GM21423 (cell line): ENCODE data around the gene URB2.
"Not testable (repeated sequence)": the region's sequence is repeated elsewhere in the genome, so short reads cannot be mapped to it uniquely, and the experiment has no call there.

Experiments
- ATAC-seq: cut with Tn5 transposase; IDR thresholded peaks from one replicate; pipeline ENCODE4 v1.9.1; 2021; ENCODE audit warnings: mild to moderate bottlenecking, moderate library complexity; ENCODE audit not compliant: unreplicated experiment

URB2 gene

DNA sequence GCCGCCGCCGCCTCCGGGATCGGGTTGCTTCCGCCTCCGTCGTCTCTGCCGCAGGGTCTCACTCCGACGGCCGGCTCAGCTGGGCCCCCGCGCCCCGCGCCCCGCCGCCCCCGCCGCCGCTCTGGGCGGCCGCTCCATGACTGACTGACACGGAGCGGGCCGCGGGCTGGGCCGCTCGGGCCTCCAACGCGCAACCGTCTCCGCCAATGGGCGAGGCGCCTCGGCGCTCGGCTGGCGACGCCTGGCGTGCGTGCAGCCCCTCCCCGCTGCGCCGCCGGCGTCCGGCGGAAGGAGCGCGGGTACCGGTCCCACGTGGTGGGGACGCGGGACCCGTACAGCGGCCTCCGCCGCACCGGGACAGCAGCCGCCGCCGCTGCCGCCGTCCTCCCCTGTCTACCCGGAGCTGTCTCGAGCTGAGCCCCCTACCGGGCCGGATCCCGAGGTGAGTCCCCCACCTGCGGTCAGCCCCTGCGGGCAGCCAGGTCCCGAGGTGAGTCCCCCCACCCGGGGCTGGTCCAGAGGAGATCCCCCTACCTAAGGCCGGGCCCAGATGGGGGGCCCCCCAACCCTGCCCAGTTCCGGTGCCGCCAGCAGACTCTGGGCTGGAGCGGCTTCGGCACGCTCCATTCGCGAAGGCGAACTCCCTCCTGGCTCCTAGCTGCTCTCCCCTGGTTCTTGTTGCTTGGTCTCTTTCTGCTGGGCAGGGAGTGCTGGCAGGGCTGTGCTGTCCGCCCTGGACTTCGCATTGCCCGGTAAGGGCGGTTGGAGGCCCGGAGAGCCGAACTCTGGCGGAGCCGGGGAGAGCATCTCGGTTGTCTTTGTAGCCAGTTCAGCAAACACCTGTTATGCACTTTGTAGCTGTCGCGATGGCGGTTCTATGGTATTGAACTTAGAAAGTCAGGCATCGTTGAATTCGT is at the start of gene URB2, which contains the start of gene TAF5L:
Gene URB2, plus strand, starts transcription at position 333 of the 917 bp plus-strand sequence. CDS start 1,387 bp downstream, outside the sequence.
Gene TAF5L, minus strand, starts transcription at position 208 of the 917 bp plus-strand sequence. CDS start 11,640 bp downstream, outside the sequence.
- ATAC-seq: peak; percentile 84

DNA sequence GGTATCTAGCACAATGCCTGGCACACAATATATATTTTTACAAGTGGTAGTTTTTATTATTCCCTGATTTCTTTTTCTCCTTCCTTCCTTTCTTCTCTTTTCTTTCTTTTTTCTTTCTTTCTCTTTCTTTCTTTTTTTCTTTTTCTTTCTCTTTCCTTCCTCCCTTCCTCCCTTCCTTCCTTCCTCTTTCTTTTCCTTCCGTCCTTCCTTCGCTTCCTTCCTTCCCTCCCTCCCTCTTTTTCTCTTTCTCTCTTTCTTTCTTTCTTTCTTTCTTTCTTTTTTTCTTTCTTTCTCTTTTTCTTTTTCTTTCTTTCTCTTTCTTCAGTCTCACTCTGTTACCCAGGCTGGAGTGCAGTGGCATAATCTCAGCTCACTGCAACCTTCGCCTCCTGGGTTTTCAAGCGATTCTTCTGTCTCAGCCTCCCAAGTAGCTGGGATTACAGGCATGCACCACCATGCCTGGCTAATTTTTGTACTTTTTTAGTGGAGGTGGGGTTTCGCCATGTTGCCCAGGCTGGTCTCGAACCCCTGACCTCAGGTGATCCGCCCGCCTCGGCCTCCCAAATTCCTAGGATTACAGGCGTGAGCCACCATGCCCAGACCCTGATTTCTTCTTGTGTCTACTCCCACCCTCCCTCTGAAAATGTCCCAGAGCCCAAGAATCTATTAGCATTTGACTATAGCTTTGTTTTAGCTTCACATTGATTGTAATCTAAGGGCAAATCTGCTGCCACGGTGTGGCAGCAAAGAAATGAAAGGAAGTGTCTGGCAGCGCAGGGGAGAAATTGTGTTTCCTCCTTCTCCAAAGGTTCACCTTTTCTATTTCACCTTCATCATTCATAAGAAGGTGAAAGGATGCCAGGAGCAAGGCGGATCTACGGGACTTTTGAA is 47.6 kb upstream of the URB2 start:
- ATAC-seq: peak; percentile 32

DNA sequence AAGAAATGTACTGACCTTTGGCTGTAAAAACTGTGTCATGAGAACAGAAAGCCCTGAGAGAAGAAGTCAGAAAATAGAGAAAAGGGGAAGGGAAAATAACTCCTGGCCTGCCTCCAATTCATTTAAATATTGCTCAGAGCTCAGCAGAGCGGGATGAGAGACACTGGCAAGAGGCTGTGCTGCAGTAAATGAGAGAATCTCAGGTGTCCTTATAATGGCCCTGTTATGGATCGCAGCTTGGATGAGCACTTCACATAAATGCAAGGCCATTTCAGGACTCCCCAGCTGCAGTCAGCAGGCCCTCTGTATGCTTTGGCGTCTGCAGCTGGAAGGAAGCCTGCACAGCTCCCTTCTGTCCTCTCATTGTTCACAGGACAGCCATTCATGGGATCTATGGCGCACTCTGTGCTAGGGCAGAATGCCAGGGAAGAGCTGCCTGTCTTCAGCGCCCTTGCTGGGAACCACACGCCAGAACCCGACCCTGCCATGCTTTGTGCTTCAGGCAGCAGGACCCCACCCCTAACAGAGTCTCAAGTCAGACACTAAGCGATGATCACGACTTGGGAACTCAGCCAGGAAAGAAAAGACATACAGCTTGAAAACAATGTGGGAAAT is 46.9 kb upstream of the URB2 start:
- ATAC-seq: peak; percentile 82

DNA sequence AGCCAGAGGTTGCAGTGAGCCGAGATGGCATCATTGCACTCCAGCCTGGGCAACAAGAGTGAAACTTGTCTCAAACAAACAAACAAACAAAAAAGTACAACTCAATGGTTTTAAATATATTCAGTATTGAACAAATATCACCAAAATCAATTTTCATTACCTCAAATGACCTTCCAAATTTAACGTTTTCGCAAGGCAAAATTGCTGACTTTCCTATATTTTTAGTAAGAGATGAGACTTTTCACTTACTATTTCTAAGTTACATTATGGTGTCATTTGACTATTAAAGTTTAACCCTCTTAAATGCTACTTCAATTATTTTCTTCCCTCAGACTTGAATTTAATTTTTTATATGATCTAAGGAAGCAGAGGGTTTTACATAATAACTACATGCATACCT is 44.6 kb upstream of the URB2 start:
- ATAC-seq: no peak

DNA sequence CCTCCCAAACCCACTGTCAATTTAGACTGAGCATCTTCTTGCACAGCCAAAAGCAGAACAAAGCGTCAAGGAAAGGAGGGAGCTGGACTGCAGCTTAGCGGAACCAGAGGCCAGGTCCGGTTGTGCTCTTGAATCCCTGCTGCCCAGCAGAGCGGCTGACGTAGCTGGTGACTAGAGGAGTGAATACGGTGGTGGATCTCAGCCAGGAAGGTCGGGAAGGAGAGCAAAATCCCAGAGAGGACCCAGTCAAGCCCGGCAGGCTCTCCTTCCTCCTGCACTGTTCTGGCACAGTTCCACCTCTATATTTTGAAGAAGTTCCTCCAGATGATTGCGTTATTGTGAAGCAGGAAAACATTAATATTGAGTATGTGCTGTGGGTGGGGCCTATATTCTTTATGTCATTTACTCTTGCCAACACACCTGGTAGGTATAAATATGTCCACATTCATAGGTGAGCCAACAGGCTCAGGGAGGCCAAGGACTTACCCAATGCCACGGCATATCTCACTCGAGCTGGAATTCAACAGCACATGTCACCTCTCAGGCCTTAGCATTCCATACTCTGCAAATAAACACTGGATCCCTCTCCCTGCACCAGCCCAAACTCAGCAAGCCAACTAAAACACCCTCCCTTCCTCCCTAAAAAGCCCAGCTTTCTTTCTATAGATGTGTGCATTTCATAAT is 43.9 kb upstream of the URB2 start:
- ATAC-seq: no peak

DNA sequence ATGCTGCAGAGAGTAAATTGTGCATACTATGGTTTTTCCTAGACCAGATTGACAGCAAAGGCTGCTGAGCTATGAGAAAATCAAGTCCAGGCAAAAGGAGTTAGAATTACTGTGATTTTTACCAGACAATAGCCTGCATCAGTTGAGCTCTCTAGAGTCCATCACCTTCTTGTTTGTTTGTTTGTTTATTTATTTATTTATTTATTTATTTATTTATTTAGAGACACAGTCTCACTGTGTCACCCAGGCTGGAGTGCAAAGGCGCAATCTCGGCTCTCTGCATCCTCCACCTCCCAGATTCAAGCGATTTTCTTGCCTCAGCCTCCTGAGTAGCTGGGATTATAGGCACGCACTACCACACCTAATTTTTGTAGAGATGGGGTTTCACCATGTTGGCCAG is 43.3 kb upstream of the URB2 start:
- no peak for ATAC-seq

DNA sequence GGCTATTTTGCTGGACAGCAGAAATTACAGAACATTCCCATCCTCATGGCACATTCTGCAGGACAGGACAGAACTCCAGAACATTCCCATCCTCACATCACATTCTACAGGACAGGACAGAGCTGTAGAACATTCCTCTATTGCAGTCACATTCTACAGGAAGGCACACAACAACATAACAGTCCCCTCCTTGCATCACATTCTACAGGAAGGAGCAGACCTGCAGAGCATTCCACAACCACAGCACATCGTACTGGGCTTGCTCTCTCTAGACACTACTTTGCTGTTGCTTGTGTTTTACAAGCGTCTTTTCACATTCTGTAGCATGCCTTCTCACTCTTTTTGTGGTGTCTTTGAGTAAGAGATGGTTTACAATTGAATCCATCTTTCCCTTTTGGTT is 40.7 kb upstream of the URB2 start:
- no peak for ATAC-seq

DNA sequence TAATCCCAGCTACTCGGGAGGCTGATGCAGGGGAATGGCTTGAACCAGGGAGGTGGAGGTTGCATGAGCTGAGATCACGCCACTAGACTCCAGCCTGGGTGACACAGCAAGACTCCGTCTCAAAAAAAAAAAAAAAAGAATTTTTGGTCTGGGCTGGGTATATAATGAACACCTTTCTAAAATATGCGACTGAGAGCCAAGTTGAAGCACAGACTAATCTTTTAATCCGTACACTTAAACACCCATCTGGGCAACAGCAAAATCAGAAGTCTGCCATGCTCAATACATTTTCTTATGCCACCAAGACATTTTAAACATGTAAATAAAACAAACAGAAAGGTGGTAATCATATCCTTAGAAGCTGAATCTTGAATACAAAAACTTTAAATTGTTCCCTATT is 35.9 kb upstream of the URB2 start:
- no peak for ATAC-seq

DNA sequence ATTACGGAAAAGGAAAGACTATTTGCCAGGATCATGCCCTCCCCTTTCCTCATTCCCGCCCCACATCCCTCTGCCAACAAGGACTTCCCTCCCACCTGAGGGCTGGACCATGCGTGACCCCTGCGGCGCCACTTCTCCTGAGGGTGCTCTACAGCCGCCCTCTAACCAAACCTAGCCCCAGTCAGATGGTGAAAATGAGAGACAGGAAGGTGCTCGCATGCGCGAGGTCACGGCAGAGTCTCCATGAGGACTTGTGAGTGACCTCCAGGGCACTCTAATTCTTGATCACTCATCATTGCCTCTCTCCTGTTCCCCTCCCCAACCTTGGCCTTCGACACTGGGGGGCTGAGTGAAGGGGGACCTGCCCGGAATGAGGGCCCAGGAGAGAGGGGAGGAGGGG is 32.2 kb upstream of the URB2 start:
- no peak for ATAC-seq

DNA sequence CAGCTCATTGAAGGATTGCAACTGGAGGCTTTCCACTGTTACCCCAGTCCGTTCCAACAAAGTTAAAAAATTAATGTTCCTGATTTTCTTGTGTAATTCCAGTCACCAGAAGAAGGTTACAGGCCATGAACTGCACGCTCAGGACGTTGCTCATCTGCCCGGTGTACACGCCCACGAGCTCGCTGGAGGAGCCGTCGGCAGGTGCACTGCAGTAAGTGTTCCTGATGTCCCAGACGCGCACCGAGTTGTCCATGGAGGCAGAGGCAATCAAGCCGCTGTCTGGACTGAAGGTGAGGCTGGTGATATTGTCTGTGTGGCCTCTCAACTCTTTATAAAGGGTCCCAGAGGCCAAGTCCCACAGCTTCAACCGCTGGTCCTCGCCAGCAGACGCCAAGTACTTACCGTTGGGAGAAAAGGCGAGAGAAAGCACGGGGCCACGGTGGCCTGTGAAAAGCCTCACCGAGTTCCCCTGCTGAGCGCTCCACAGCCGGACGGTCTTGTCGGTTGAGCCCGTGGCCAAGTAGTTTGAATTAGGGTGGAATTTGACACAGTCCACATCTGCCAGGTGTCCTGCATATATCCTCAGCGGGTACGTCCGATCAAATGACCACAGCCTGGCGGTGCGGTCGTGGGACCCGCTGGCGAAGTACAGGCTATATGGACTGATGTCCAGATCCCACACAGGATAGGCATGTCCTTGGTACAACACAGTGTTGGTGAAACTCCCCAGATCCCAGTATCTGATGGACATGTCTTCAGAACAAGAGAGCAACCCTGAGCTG is 31.6 kb upstream of the URB2 start:
- no peak for ATAC-seq

DNA sequence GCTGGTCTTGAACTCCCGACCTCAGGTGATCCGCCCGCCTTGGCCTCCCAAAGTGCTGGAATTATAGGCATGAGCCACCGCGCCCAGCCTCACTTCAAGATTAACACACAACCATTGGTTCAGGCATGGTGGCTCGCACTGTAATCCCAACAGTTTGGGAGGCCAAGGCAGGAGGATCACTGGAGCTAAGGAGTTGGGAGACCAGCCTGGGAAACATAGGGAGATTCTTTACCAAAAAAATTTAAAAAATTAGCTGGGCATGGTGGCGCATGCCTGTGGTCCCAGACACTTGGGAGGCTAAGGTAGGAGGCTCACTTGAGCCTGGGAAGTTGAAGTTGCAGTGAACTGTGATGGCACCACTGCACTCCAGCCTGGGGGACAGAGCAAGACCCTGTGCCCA is 30.2 kb upstream of the URB2 start:
- not testable (repeated sequence) for ATAC-seq

DNA sequence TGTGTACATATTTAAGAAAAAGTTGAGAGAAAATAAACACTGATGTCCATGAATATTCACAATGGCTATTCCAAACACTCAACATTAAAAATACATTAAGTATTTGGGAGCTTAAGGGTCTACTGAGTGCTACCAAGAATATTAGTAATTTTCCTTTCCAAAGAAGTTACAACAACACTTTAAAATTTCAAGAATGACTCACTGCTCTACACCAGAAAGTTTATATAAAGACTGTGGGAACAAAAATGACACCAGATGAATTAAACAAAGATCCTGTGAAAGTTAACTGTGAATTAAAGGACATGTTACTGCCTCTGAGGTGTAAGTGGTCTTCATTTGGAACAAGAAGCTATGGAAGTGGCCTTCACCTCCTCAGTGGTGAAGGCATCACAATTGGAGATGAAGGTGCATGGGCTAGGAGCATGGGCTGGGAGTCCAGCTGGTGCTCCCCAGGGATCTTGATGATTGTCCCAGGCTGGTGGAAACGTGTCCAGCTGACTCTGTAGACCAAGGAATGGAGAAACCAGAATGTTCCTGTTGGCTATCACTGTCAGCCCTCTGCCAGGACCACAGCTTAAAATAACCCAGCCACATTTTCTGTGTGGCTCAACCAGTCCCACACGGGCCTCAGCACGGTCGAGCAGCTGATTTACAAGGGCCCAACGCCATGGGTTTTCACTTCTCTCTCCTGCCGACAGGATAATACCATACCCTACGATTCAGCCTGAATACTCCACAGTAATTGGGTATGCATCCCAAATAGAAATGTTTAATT is 28.9 kb upstream of the URB2 start:
- ATAC-seq: no peak

DNA sequence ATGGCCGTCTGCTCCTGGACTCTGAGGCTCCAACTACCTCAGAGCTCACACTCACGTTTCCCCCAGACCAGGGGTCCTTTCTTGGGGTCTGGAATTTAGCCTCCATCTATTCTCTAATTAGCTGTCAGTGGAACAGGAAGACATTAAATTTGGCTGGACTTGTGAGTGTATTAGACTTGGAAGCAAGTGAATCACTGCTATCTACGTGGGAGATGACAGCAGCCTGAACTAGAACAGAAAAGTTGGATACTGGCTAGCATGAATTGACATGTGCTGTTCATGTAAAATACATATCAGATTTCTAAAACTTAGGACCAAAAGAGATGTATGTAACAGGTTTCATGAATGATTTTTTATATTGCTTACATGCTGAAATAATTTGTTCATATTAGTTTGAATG is 28.2 kb upstream of the URB2 start:
- ATAC-seq: no peak

DNA sequence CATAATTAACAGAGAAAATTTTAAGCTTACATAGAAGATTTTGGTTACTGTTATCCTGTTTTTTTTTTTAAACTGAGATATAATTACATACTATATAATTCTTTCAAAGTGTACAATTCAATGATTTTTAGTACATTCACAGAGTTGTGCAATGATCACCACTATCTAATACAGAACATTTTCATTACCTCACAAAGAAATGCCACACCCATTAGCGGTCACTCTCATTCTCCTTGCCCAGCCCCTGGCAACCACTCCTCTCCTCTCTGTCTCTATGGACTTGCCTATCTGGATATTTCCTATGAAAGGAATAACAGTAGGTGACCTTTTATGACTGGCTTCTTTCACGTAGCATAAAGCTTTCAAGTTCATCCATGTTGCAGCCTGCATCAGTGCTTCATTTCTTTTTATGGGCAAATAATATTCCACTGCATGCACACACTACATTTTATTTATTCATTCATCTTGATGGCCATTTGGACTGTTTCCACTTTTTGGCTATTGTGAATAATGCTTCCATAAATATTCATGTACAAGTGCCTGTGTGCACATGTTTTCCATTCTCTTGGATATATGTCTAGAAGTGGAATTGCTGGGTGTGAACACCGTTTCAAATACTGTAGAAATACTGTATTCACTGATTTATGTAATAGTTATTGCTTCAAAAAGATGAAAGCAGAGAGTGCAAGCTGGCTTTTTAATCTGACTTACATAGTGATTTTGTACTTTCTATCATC is 26.7 kb upstream of the URB2 start:
- no peak for ATAC-seq

DNA sequence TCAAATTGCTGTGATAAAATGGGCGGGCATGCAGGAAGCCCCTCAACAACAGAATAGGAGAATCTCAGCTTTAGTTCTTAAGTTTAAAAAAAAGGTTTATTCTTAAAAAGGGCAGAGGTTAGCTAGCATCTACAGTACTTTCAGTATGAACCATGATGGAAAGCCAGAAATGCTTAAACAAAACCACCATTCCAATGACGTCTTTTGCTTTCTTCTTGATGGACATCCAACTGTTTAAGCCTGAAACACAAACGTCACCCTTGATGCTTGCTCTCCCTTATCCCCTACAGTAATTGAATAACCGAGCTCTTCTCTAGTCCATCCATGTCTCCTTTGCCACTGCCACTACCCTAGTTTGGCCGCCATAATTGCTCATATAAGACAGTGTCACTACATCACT is 25.8 kb upstream of the URB2 start:
- ATAC-seq: no peak

DNA sequence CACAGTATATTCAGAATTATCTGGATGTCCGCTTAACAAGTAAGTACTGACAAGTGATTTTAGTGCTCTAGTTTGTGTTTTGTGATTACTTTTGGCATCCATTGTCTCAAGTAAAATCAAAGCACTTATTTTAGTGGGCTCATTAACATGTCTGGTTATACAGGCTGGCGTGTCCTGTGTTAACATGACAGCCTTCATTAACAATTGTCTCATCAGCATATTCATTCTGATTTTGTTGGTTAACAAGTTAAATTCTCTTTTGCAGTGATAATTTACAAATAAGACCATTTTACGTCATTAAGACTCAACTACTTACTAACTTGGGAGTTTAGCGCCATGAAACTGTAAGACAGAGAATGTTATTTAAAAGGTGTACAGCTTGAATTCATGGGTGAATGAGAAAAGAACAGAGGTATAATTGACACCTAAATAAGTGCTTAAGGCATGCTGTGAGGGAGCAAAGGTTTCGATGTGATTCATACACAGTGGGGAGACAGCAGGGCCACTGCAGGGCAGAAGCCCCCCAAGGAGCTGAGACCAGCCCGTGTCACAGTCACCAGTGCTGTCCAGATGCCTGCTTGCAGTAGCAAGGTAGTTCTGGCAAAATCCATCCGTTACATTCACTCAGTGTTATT is 22.6 kb upstream of the URB2 start:
- ATAC-seq: no peak

DNA sequence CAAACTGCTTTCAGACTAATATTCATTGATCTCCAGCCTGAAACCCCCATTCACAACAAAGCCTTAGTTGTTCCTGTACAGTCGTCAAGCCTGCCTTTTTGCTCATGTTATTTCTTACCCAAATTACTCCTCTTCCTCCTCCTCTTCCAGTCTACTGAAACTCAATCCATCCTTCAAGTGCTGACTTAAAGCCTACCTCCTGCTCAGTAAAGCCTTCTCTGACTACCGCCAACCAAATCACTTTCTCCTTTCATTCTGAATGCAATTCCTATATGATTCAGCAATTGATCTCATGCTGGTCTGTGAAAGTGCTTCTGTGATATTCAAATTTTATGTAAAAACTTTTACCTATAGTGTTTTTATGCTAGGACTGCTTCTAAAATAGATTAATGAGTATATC is 18.7 kb upstream of the URB2 start:
- ATAC-seq: no peak

DNA sequence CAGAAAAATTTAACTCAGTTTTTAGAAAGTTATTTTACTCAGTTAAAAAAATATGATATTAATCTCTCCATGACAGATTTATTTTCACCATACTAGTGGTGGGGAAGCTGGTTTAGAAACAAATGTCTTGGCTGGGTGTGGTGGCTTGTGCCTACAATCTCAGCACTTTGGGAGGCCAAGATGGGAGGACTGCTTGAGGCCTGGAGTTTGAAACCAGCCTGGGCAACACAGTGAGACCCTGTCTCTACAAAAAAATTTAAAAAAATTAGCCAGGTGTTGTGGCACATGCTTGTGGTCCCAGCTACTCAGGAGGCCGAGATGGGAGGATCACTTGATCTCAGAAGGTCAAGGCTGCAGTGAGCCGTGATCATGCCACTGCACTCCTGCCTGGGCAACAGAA is 17.5 kb upstream of the URB2 start:
- no peak for ATAC-seq
